ENCODE data around the gene CHPT1.

GRCh38 chr12:101732318-101732717 lies 34.9 kb downstream of the CHPT1 start:
- no peak for TF ChIP-seq POLR2A (IDR thresholded peaks at IDR 0.05)
- no peak for TF ChIP-seq CTCF (IDR thresholded peaks at IDR 0.05)
- no peak for TF ChIP-seq EP300 (IDR thresholded peaks at IDR 0.05)
